HepG2 (cell line): ENCODE data around the gene TPRG1. TPM values are rescaled to one million over a fixed set of nuclear protein-coding genes. Genes with fewer than 3 reads are reported as not detected.

Experiments
- ATAC-seq: fragments of 200-7000 bp; cut with Tn5 transposase; 3 replicates; pipeline ENCODE4 v1.9.1; 2020; ENCODE audit warnings: mild to moderate bottlenecking, moderate library complexity
- BruUV-seq: library from RNA; stranded (reverse); fragments of 400-500 nt; replicated peaks from 2 replicates; lab custom pipeline; 2021; lab: Mats Ljungman, UMichigan
- CTCF ChIA-PET: fragments of 300-600 bp; formaldehyde crosslinking; extraction: SDS; loops from one replicate; lab custom pipeline; 2021; ENCODE audit warnings: low total read pairs, inconsistent platforms, low intra/inter-chr PET ratio; lab: Yijun Ruan, JAX
- POLR2A ChIA-PET: fragments of 350-600 bp; sonication (Branson Sonifier 250); formaldehyde crosslinking; loops from one replicate; lab custom pipeline; 2020; ENCODE audit warnings: antibody characterized with exemption, inconsistent platforms; lab: Yijun Ruan, JAX
- DNase-seq: peaks from one replicate; pipeline ENCODE4 v3.0.0-alpha.2; 2015; ENCODE audit warnings: low spot score
- FAIRE-seq: peaks from 3 replicates; lab custom pipeline; 2011; peaks lifted over from hg19 to GRCh38; lab: Jason Lieb, UNC
- H2AFZ ChIP-seq: one replicate; pipeline ENCODE4 v1.6.1; 2011; ENCODE audit warnings: low read length, inconsistent platforms
- H3K27ac ChIP-seq: fragments of 300-600 bp; 3 replicates; pipeline ENCODE4 v1.8.0; 2011; ENCODE audit warnings: mixed run types, mild to moderate bottlenecking, mixed read lengths, low read length, inconsistent platforms; ENCODE audit not compliant: insufficient read depth; ENCODE audit errors: extremely low read length
- H3K27me3 ChIP-seq, 2 experiments: fragments of 200-600 bp in 1 of 2; 2 replicates in 1 of 2; 3 replicates in 1 of 2; pipeline versions ENCODE4 v1.6.0 to v1.8.0; 2011; ENCODE audit warnings: low read length in 2 of 2, mild to moderate bottlenecking in 2 of 2, moderate library complexity in 2 of 2, inconsistent platforms in 1 of 2; ENCODE audit not compliant: insufficient read depth in 2 of 2, control insufficient read depth in 1 of 2
- H3K36me3 ChIP-seq, 2 experiments: fragments of 200-600 bp in 1 of 2; replicated peaks in 1 of 2; 2 replicates in 1 of 2; 3 replicates in 1 of 2; pipeline versions ENCODE4 v1.5.1 to v1.8.0; 2011; ENCODE audit warnings: low read length in 2 of 2, inconsistent platforms in 1 of 2; ENCODE audit not compliant: insufficient read depth in 2 of 2, control insufficient read depth in 1 of 2
- H3K4me1 ChIP-seq: 2 replicates; pipeline ENCODE4 v1.5.1; 2012; ENCODE audit warnings: low read length, inconsistent platforms; ENCODE audit not compliant: insufficient read depth
- H3K4me2 ChIP-seq: 2 replicates; pipeline ENCODE4 v1.6.0; 2011; ENCODE audit warnings: low read depth, low read length, inconsistent platforms
- H3K4me3 ChIP-seq, 3 experiments: fragments of 200-600 bp in 1 of 3; sonication (generic), shearing (Covaris generic) in 1 of 3; replicated peaks in 1 of 3; 2 replicates each; pipeline ENCODE4 v1.5.1; 2011 to 2016; ENCODE audit warnings: low read length in 3 of 3, inconsistent platforms in 2 of 3, low read depth in 2 of 3, mild to moderate bottlenecking in 2 of 3, control low read depth in 1 of 3, mixed read lengths in 1 of 3; ENCODE audit not compliant: insufficient read depth in 1 of 3
- H3K79me2 ChIP-seq: one replicate; pipeline ENCODE4 v1.6.1; 2011; ENCODE audit warnings: low read length, inconsistent platforms; ENCODE audit not compliant: insufficient read depth
- H3K9ac ChIP-seq: 2 replicates; pipeline ENCODE4 v1.6.0; 2011; ENCODE audit warnings: mild to moderate bottlenecking, low read depth, low read length, inconsistent platforms; ENCODE audit not compliant: insufficient read depth
- H3K9me3 ChIP-seq: 2 replicates; pipeline ENCODE4 v1.5.1; 2012; ENCODE audit warnings: mild to moderate bottlenecking, low read length
- H4K20me1 ChIP-seq: 2 replicates; pipeline ENCODE4 v1.6.0; 2011; ENCODE audit warnings: inconsistent platforms, mild to moderate bottlenecking, low read length, moderate library complexity; ENCODE audit not compliant: insufficient read depth
- CHD4 ChIP-seq: fragments of 200-600 bp; sonication (generic); IDR thresholded peaks from 2 replicates; pipeline ENCODE4 v1.7.0; 2017; ENCODE audit warnings: mild to moderate bottlenecking, low read length, borderline replicate concordance
- DMAP1 ChIP-seq: IDR thresholded peaks from 2 replicates; pipeline ENCODE4 v1.6.1; 2016
- RBM22 ChIP-seq: fragments of 200-400 bp; formaldehyde crosslinking; optimal IDR thresholded peaks from 2 replicates; pipeline ENCODE3; 2017; ENCODE audit warnings: mild to moderate bottlenecking, low read length, moderate library complexity
- RCOR2 ChIP-seq: IDR thresholded peaks from 2 replicates; pipeline ENCODE4 v1.6.1; 2016; ENCODE audit warnings: missing biosample characterization, missing genetic modification reagents
- SMAD9 ChIP-seq: sonication (generic); formaldehyde crosslinking; IDR thresholded peaks from 2 replicates; pipeline ENCODE4 v1.5.1; 2020; ENCODE audit warnings: mild to moderate bottlenecking, missing genetic modification reagents
- SMARCE1 ChIP-seq: fragments of 450-650 bp; IDR thresholded peaks from 2 replicates; pipeline ENCODE4 v1.6.1; 2017; ENCODE audit warnings: borderline replicate concordance
- TEF ChIP-seq: sonication (generic); formaldehyde crosslinking; IDR thresholded peaks from 2 replicates; pipeline ENCODE4 v1.5.0; 2020; ENCODE audit warnings: missing genetic modification reagents
- THAP8 ChIP-seq: sonication (generic); formaldehyde crosslinking; IDR thresholded peaks from 2 replicates; pipeline ENCODE4 v1.5.1; 2020; ENCODE audit warnings: missing genetic modification reagents, mild to moderate bottlenecking, borderline replicate concordance
- YEATS4 ChIP-seq: sonication (generic); formaldehyde crosslinking; IDR thresholded peaks from 2 replicates; pipeline ENCODE4 v1.4.0; 2020; ENCODE audit warnings: missing genetic modification reagents, borderline replicate concordance
- ZBTB21 ChIP-seq: sonication (generic); formaldehyde crosslinking; IDR thresholded peaks from 2 replicates; pipeline ENCODE4 v1.4.0; 2020; ENCODE audit warnings: missing genetic modification reagents
- ZFX ChIP-seq: sonication (generic); formaldehyde crosslinking; IDR thresholded peaks from 2 replicates; pipeline ENCODE4 v1.4.0; 2020; ENCODE audit warnings: mild to moderate bottlenecking, low read depth, missing genetic modification reagents, moderate library complexity
- ZMYM4 ChIP-seq: sonication (generic); formaldehyde crosslinking; IDR thresholded peaks from 2 replicates; pipeline ENCODE4 v1.8.1; 2023; ENCODE audit warnings: mild to moderate bottlenecking, missing genetic modification reagents
- ZNF142 ChIP-seq: sonication (generic); formaldehyde crosslinking; IDR thresholded peaks from 2 replicates; pipeline ENCODE4 v1.4.0; 2020; ENCODE audit warnings: missing genetic modification reagents
- ZNF282 ChIP-seq: fragments of 450-650 bp; IDR thresholded peaks from 2 replicates; pipeline ENCODE4 v1.6.1; 2018; ENCODE audit not compliant: partially characterized antibody
- ZNF30 ChIP-seq: sonication (generic); formaldehyde crosslinking; IDR thresholded peaks from 2 replicates; pipeline ENCODE4 v1.5.0; 2020; ENCODE audit warnings: mild to moderate bottlenecking, missing genetic modification reagents
- ZNF33B ChIP-seq: sonication (generic); formaldehyde crosslinking; IDR thresholded peaks from 2 replicates; pipeline ENCODE4 v1.5.1; 2020; ENCODE audit warnings: mild to moderate bottlenecking, missing genetic modification reagents
- ZNF484 ChIP-seq: sonication (generic); formaldehyde crosslinking; IDR thresholded peaks from 2 replicates; pipeline ENCODE4 v1.5.1; 2020; ENCODE audit warnings: mild to moderate bottlenecking, low read depth, missing genetic modification reagents, borderline replicate concordance
- ZNF776 ChIP-seq: sonication (generic); formaldehyde crosslinking; IDR thresholded peaks from 2 replicates; pipeline ENCODE4 v1.4.0; 2020; ENCODE audit warnings: mild to moderate bottlenecking, missing genetic modification reagents
- WGBS: methylation state at CpG from one replicate; pipeline ENCODE4 v1.1.6; 2017; ENCODE audit warnings: low lambda C conversion rate; 5-methylcytosine and 5-hydroxymethylcytosine counted together
- in situ Hi-C: cut with HindIII; loops from 2 replicates; pipeline ENCODE4 v1.10.0; 2017; ENCODE audit warnings: low pct_unique_long_range_greater_than_20kb; ENCODE audit not compliant: extremely low pct_ligation_motif_present
- intact Hi-C: fragments of 100-400 bp; cut with micrococcal nuclease; formaldehyde crosslinking; loops from one replicate; pipeline ENCODE4 v1.10.0; 2022; ENCODE audit not compliant: unreplicated experiment
- polyA plus RNA-seq, 8 experiments: library from polyadenylated mRNA; depleted of rRNA in 3 of 8; stranded (reverse) in 7 of 8; unstranded in 1 of 8; fragments of >200 nt; fragmentation: Illumina TruSeq in 4 of 8; extraction: Trizol in 4 of 8; gene quantifications; 2 replicates each; pipeline versions ENCODE4 v1.2.1 to v1.2.3, GENCODE V29; 2011 to 2016; ENCODE audit warnings: low read depth in 4 of 8, missing spikeins in 1 of 8, mixed read lengths in 1 of 8; ENCODE audit not compliant: insufficient read depth in 1 of 8
- total RNA-seq, 5 experiments: library from RNA; depleted of rRNA; stranded (reverse); fragments of >200 nt; fragmentation: Illumina TruSeq; extraction: Trizol; gene quantifications; 2 replicates each; pipeline ENCODE4 v1.2.3, GENCODE V29; 2016; ENCODE audit warnings: low read depth in 1 of 5

TPRG1 gene
- total and polyA plus RNA-seq, 2 of the 13 experiments (the other 11 are each of a cell fraction or from before 2014, with no cell fraction given), result 0.17 TPM; not detected in 1

- Histone ChIP-seq H3K9me3 (peaks cover 10% of the 10 kb centered on the region), H4K20me1 (no peaks in the 10 kb centered on the region), H3K9ac (no peak overlapping the region), H3K4me1 (no peaks in the 10 kb centered on the region), H2AFZ (no peak overlapping the region), H3K36me3 (no peaks in the 10 kb centered on the region), H3K4me3 (no peak overlapping the region), H3K27ac (no peak overlapping the region), H3K27me3 (no peaks in the 10 kb centered on the region), H3K4me2 (no peak overlapping the region), H3K79me2 (no peaks in the 10 kb centered on the region)
- ATAC-seq (no peak), FAIRE-seq (no peak), DNase-seq (no peak)
- POLR2A ChIA-PET, result no interaction called here
- CTCF ChIA-PET, result no interaction called here
- TF ChIP-seq ZNF484 (CRISPR knock-in tag) (no peak), THAP8 (CRISPR knock-in tag) (no peak), ZMYM4 (CRISPR knock-in tag) (no peak), ZNF282 (no peak), ZNF30 (no peak), ZNF33B (CRISPR knock-in tag) (no peak), ZNF776 (no peak), TEF (no peak), SMARCE1 (no peak), DMAP1 (CRISPR knock-in tag) (no peak), ZBTB21 (CRISPR knock-in tag) (no peak), ZFX (no peak), RBM22 (no peak), SMAD9 (CRISPR knock-in tag) (no peak), RCOR2 (CRISPR knock-in tag) (no peak), ZNF142 (no peak), CHD4 (no peak), YEATS4 (CRISPR knock-in tag) (no peak)
- intact Hi-C loops, result no loop called here
- in situ Hi-C loops, result no loop called here
- no TSS peak for BruUV-seq
- WGBS, result 65% methylated on average over 7 of the region's 7 CpGs
Observed at GRCh38 chr3:189184566-189184965, 12.8 kb downstream of the TPRG1 start.
